Tibial nerve (tissue), 4 donors: ENCODE measurements around the gene FAM83B. TPM values are rescaled to one million over a fixed set of nuclear protein-coding genes. Genes with fewer than 3 reads are reported as not detected.

Experiments
- DNase-seq, 2 donors: peaks; one replicate each; pipeline ENCODE4 v3.0.0-alpha.2; 2019; ENCODE audit warnings: low spot score in 2 of 2
- H3K27ac ChIP-seq, 4 donors: fragments of 200-600 bp; sonication (generic) in 3 of 4; one replicate each; pipeline ENCODE4 v1.5.1; 2017 to 2019; ENCODE audit warnings: mild to moderate bottlenecking in 1 of 4
- H3K27me3 ChIP-seq, 2 donors: fragments of 200-600 bp; sonication (generic) in 1 of 2; one replicate each; pipeline versions ENCODE4 v1.5.1 to v1.6.0; 2017 to 2019
- H3K36me3 ChIP-seq, 3 donors: fragments of 200-600 bp; sonication (generic); one replicate each; pipeline ENCODE4 v1.5.1; 2018 to 2019
- H3K4me1 ChIP-seq, 4 donors: fragments of 200-600 bp; sonication (generic) in 3 of 4; one replicate each; pipeline ENCODE4 v1.5.1; 2017 to 2019
- H3K4me3 ChIP-seq, 4 donors: fragments of 200-600 bp; sonication (generic) in 3 of 4; one replicate each; pipeline ENCODE4 v1.5.1; 2017 to 2019; ENCODE audit warnings: mild to moderate bottlenecking in 1 of 4, moderate library complexity in 1 of 4
- H3K9me3 ChIP-seq, 4 donors: fragments of 200-600 bp; sonication (generic) in 3 of 4; one replicate each; pipeline ENCODE4 v1.5.1; 2017 to 2019
- CTCF ChIP-seq, 5 experiments: fragments of 200-600 bp in 3 of 5; fragments of 450-650 bp in 2 of 5; sonication (generic) in 3 of 5; IDR thresholded peaks; one replicate each; pipeline ENCODE4 v1.5.1; 2016 to 2019; ENCODE audit warnings: antibody characterized with exemption in 5 of 5, mild to moderate bottlenecking in 3 of 5, moderate library complexity in 2 of 5
- EP300 ChIP-seq, 2 donors: sonication (generic); formaldehyde crosslinking; IDR thresholded peaks; one replicate each; pipeline ENCODE4 v1.6.1; 2017; ENCODE audit warnings: antibody characterized with exemption in 2 of 2, mild to moderate bottlenecking in 1 of 2
- POLR2A ChIP-seq, 2 donors: fragments of 450-650 bp; IDR thresholded peaks; one replicate each; pipeline ENCODE4 v1.6.1; 2017; ENCODE audit warnings: antibody characterized with exemption in 2 of 2, mild to moderate bottlenecking in 2 of 2, moderate library complexity in 2 of 2
- WGBS, 2 donors: methylation state at CpG; one replicate each; pipeline ENCODE4 v1.1.5; 2018; 5-methylcytosine and 5-hydroxymethylcytosine counted together
- total RNA-seq, 4 donors: library from RNA; depleted of rRNA; stranded (reverse); fragments of >200 nt; gene quantifications; one replicate each; pipeline ENCODE4 v1.1.0, GENCODE V29; 2016

The FAM83B gene
- total RNA-seq, 4 donors from 2014 or later: not detected

GRCh38 chr6:54981647-54982046 lies 135.1 kb downstream of the FAM83B start:
- DNase-seq: no peak
- Histone ChIP-seq H3K4me1 (no peaks in the 10 kb centered on the region), H3K4me3 (no peak overlapping the region), H3K9me3 (peaks cover 0 to 15% (median 3%) of the 10 kb centered on the region in 4 donors), H3K27me3 (no peaks in the 10 kb centered on the region), H3K27ac (no peak overlapping the region), H3K36me3 (no peaks in the 10 kb centered on the region)
- TF ChIP-seq CTCF (IDR thresholded peaks at IDR 0.05) (no peak), POLR2A (IDR thresholded peaks at IDR 0.05) (no peak), EP300 (IDR thresholded peaks at IDR 0.05) (no peak)
- 82 to 85% methylated on average over 3 of the region's 3 CpGs for WGBS, 2 donors

GRCh38 chr6:54987633-54988290 lies 141.2 kb downstream of the FAM83B start:
- Histone ChIP-seq H3K27ac (no peak overlapping the region), H3K9me3 (peaks cover 0 to 17% (median 4%) of the 10 kb centered on the region in 4 donors), H3K36me3 (no peaks in the 10 kb centered on the region), H3K4me3 (no peak overlapping the region), H3K4me1 (no peaks in the 10 kb centered on the region), H3K27me3 (no peaks in the 10 kb centered on the region)
- TF ChIP-seq CTCF (IDR thresholded peaks at IDR 0.05) (no peak), EP300 (IDR thresholded peaks at IDR 0.05) (no peak), POLR2A (IDR thresholded peaks at IDR 0.05) (no peak)
- DNase-seq: no peak

- Histone ChIP-seq H3K27ac (no peak overlapping the region), H3K27me3 (no peaks in the 10 kb centered on the region), H3K9me3 (peaks cover 0 to 25% (median 4%) of the 10 kb centered on the region in 4 donors), H3K36me3 (no peaks in the 10 kb centered on the region), H3K4me1 (no peaks in the 10 kb centered on the region), H3K4me3 (no peak overlapping the region)
- no peak for TF ChIP-seq EP300 (IDR thresholded peaks at IDR 0.05)
- TF ChIP-seq POLR2A (IDR thresholded peaks at IDR 0.05): no peak
- TF ChIP-seq CTCF (IDR thresholded peaks at IDR 0.05): no peak
- DNase-seq: no peak
Measured at GRCh38 chr6:54988576-54988975, 142.0 kb downstream of the FAM83B start.

- no peak for DNase-seq
- Histone ChIP-seq H3K4me3 (no peak overlapping the region), H3K4me1 (no peaks in the 10 kb centered on the region), H3K9me3 (peaks cover 0 to 29% (median 3%) of the 10 kb centered on the region in 4 donors), H3K36me3 (no peaks in the 10 kb centered on the region), H3K27me3 (no peaks in the 10 kb centered on the region), H3K27ac (no peak overlapping the region)
- 46 to 50% methylated on average over 3 of the region's 3 CpGs for WGBS, 2 donors
- TF ChIP-seq EP300 (IDR thresholded peaks at IDR 0.05) (no peak), CTCF (IDR thresholded peaks at IDR 0.05) (no peak), POLR2A (IDR thresholded peaks at IDR 0.05) (no peak)
Measured at GRCh38 chr6:54990001-54990400, 143.4 kb downstream of the FAM83B start.
